Common myeloid progenitor, CD34-positive (primary cell): ENCODE measurements around the gene CLEC2D.
"Not testable (repeated sequence)": the region's sequence is repeated elsewhere in the genome, so short reads cannot be mapped to it uniquely, and the experiment has no call there.

Source experiments
- CTCF ChIA-PET: fragments of 350-600 bp; sonication (Branson Sonifier 250); formaldehyde crosslinking; loops from one replicate; lab custom pipeline; 2021; ENCODE audit warnings: antibody characterized with exemption; lab: Charles Lee
- POLR2A ChIA-PET: fragments of 350-600 bp; sonication (Branson Sonifier 250); formaldehyde crosslinking; loops from one replicate; lab custom pipeline; 2021; ENCODE audit warnings: antibody characterized with exemption; lab: Charles Lee
- DNase-seq, 3 donors: peaks; one replicate each; pipeline versions ENCODE4 v3.0.0 to v3.0.0-alpha.2; 2013
- H3K27ac ChIP-seq, 2 experiments: 1 replicate in 1 of 2; 2 replicates in 1 of 2; pipeline ENCODE4 v1.7.0; 2013; ENCODE audit warnings: inconsistent platforms in 2 of 2, low read length in 2 of 2, mild to moderate bottlenecking in 2 of 2, low read depth in 1 of 2, moderate library complexity in 1 of 2; ENCODE audit not compliant: severe bottlenecking in 2 of 2, insufficient read depth in 1 of 2, poor library complexity in 1 of 2
- H3K27me3 ChIP-seq, 5 experiments: replicated peaks in 2 of 5; 1 replicate in 3 of 5; 2 replicates in 2 of 5; pipeline versions ENCODE4 v1.6.1 to v1.7.0; 2013; ENCODE audit warnings: low read length in 4 of 5, mild to moderate bottlenecking in 2 of 5, moderate library complexity in 2 of 5, inconsistent platforms in 1 of 5; ENCODE audit not compliant: insufficient read depth in 5 of 5, control insufficient read depth in 4 of 5
- H3K36me3 ChIP-seq, 4 experiments: 1 replicate in 2 of 4; 2 replicates in 2 of 4; pipeline versions ENCODE4 v1.6.1 to v1.7.0; 2013; ENCODE audit warnings: low read length in 3 of 4, control low read depth in 1 of 4, mild to moderate bottlenecking in 1 of 4; ENCODE audit not compliant: control insufficient read depth in 4 of 4, insufficient read depth in 4 of 4
- H3K4me1 ChIP-seq, 4 experiments: 1 replicate in 3 of 4; 2 replicates in 1 of 4; pipeline versions ENCODE4 v1.6.1 to v1.7.1; 2013; ENCODE audit warnings: low read length in 3 of 4, mild to moderate bottlenecking in 3 of 4, control low read depth in 1 of 4, inconsistent platforms in 1 of 4, moderate library complexity in 1 of 4; ENCODE audit not compliant: control insufficient read depth in 4 of 4, insufficient read depth in 4 of 4; ENCODE audit errors: control extremely low read depth in 1 of 4
- H3K4me3 ChIP-seq, 7 experiments: 1 replicate in 4 of 7; 2 replicates in 3 of 7; pipeline versions ENCODE4 v1.5.1 to v1.7.0; 2013; ENCODE audit warnings: mild to moderate bottlenecking in 7 of 7, low read length in 6 of 7, moderate library complexity in 6 of 7, inconsistent platforms in 2 of 7, low read depth in 2 of 7, control low read depth in 1 of 7; ENCODE audit not compliant: insufficient read depth in 4 of 7, control insufficient read depth in 1 of 7; ENCODE audit errors: extremely low read depth in 1 of 7
- H3K9me3 ChIP-seq, 5 experiments: 1 replicate in 4 of 5; 2 replicates in 1 of 5; pipeline versions ENCODE4 v1.6.1 to v1.7.1; 2013; ENCODE audit warnings: low read length in 4 of 5, mild to moderate bottlenecking in 2 of 5, inconsistent platforms in 1 of 5, low read depth in 1 of 5, moderate library complexity in 1 of 5; ENCODE audit not compliant: control insufficient read depth in 4 of 5, insufficient read depth in 2 of 5; ENCODE audit errors: control extremely low read depth in 1 of 5
- WGBS: methylation state at CpG from one replicate; pipeline ENCODE4 v1.1.5; 2013; ENCODE audit not compliant: insufficient coverage; 5-methylcytosine and 5-hydroxymethylcytosine counted together

Gene CLEC2D

DNA sequence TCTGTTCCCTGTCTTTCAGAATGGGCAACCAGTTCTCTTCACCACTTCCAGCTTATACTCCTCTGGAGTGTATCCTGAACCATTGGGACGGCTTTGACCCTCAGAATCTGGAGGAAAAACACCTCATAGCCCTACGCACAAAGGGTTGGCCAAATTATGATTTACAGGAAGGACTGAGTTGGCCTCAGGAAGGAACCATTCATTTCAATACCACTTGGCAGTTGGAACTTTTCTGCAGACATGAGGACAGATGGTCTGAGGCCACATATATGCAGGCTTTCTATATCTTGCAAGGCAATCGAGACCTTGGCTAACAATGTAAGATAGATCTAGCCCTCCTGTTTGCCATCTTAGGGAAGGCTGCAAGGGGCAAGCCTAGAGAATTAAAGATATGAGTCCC lies 39.3 kb downstream of the CLEC2D start:
- no peaks in the 10 kb centered on the region for H3K36me3 ChIP-seq
- ChIA-PET POLR2A (no interaction called here), CTCF (interaction anchor here (0.6 to 6.7 kb wide), 14 partner anchors 9 to 299 kb away, joined by 3 to 44 read pairs (median 4); partner anchors contain the start of gene CLECL1)
- H3K27me3 ChIP-seq = no peaks in the 10 kb centered on the region
- no peak overlapping the region for H3K27ac ChIP-seq
- no peak for DNase-seq
- no peak overlapping the region for H3K4me3 ChIP-seq
- peaks cover 0 to 8% (median 3%) of the 10 kb centered on the region in 4 experiments for H3K4me1 ChIP-seq
- H3K9me3 ChIP-seq = peaks cover 0 to 4% (median 0%) of the 10 kb centered on the region in 5 experiments
- 83% methylated on average over 2 of the region's 3 CpGs for WGBS

DNA sequence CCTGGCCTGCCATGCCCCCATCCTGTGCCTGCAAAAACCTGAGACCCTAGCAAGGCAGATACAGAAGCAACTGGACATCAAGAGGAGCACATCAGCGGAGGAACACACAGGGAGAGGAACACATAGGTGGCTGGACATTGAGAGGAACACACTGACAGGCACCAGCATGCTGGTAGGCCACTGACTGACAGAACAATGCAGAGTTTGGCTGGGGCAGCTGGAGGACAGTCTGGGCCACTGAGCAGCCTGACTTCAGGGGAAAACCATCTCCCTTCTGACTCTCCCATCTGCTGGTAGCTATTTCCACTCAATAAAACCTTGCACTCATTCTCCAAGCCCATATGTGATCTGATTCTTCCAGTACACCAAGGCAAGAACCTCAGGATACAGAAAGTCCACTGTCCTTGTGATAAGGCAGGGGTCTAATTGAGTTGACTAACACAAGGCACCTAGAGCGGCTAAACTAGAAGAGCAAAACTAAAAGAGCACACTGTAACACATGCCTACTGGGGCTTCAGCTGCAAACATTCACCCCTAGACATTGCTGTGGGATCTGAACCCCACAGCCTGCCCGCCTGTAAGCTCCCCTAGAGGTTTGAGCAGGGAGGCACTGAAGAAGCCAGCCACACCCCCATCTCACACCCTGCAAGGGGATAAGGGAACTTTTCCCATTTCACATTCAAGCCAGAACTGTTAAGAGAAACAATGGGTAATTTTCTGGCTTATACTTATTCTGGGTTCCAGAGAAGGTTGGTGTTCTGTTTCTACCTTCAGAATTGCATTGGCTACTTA lies 41.3 kb downstream of the CLEC2D start:
- Histone ChIP-seq H3K27ac (no peak overlapping the region), H3K27me3 (no peaks in the 10 kb centered on the region), H3K4me3 (no peak overlapping the region), H3K36me3 (no peaks in the 10 kb centered on the region), H3K4me1 (peaks cover 0 to 8% (median 2%) of the 10 kb centered on the region in 4 experiments), H3K9me3 (peaks cover 0 to 4% (median 0%) of the 10 kb centered on the region in 5 experiments)
- ChIA-PET CTCF (interaction anchor here (1.3 to 6.7 kb wide), 5 partner anchors 10 to 77 kb away, joined by 3 to 44 read pairs (median 4); no protein-coding TSS in a partner anchor), POLR2A (no interaction called here)
- no peak for DNase-seq
- WGBS = 100% methylated on average over 2 of the region's 3 CpGs

DNA sequence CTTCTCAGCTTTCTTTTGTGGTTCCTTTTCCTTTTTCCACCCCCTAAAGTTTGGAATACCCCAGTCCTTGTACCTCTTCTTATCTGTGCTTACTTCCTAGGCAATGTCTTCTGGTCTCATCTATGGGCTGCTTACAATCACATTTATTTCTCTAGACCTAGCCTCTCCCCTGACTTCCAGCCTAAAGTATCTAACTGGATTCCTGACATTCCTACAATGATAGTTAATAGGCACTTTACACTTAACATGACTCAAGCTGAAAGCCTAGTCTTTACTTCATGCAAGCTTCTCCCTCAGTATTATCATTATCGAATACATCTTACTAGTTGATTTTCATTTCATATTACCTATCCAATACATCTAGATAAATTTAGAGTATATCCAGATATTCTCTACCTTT lies 42.2 kb downstream of the CLEC2D start:
- Histone ChIP-seq H3K36me3 (no peaks in the 10 kb centered on the region), H3K27me3 (no peaks in the 10 kb centered on the region), H3K27ac (no peak overlapping the region), H3K4me3 (no peak overlapping the region), H3K9me3 (peaks cover 0 to 4% (median 0%) of the 10 kb centered on the region in 5 experiments), H3K4me1 (peaks cover 0 to 8% (median 0%) of the 10 kb centered on the region in 4 experiments)
- 100% methylated on average over 1 of the region's 1 CpG for WGBS
- POLR2A ChIA-PET = no interaction called here
- no peak for DNase-seq
- CTCF ChIA-PET = interaction anchor here (1.3 to 6.7 kb wide), 5 partner anchors 9 to 78 kb away, joined by 3 to 44 read pairs (median 4); no protein-coding TSS in a partner anchor

DNA sequence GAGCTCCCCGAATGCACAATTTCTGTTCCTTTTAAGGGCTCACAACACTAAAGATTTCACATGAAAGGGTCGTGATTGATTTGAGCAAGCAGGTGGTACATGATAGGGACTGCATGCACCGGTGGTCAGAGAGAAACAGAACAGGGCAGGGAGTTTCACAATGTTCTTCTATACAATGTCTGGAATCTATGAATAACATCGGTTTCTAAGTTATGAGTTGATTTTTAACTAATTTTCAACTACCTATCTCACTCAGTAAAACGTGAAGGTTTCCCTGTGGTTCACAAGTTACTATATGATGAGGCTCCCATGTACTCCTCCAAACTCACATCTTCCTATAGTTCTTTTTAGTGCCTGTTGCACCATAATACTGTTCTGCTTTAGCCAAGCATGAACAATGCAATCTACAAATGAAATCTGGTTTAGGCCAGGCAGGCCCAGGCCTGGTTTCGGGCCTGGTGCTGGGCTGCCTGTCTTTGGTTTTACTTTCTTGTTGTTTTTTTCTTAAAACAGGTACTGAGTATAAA lies 43.6 kb downstream of the CLEC2D start:
- DNase-seq, H3K9me3 ChIP-seq, H3K4me3 ChIP-seq, H3K27ac ChIP-seq, CTCF ChIA-PET, POLR2A ChIA-PET, H3K27me3 ChIP-seq, H3K36me3 ChIP-seq, H3K4me1 ChIP-seq: not testable (repeated sequence)
- WGBS = 100% methylated on average over 2 of the region's 6 CpGs

DNA sequence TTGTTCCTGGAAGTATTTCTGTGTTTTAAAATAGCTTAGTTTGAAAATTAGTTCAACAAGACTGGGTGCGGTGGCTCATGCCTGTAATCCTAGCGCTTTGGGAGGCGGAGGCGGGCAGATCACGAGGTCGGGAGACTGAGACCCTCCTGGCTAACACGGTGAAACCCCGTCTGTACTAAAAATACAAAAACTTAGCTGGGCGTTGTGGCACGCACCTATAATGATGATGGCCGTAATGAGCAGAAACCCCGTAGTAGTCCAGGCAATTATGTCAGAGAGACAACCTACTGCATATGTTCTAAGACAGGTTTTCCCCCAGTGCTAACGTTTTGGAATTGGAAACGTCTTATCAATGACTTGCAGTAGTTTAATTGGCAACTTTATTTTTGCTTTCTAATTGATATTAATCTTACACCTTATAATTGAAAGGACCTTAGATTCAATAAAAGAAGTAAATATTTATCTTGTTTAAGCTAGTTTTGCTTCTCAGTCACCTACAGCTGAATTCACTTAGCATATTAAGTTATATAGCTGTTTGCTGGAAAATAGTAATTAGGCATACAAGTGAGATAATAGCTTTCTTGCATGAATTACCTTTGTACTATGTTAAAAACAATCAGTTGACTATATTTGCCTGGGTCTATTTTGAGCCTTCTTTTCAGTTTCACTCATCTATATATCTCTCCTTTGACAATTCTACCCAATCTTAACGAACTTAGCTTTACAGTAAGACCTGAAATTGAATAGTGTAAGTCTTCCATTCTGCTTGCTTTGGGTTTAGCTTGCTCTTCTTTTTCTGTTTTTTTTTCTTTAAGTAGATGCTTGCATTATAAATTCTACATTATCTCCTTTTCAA lies 47.8 kb downstream of the CLEC2D start:
- Histone ChIP-seq H3K36me3 (no peaks in the 10 kb centered on the region), H3K27me3 (no peaks in the 10 kb centered on the region), H3K27ac (no peak overlapping the region), H3K4me1 (peaks cover 5 to 17% (median 16%) of the 10 kb centered on the region in 4 experiments), H3K9me3 (no peaks in the 10 kb centered on the region), H3K4me3 (no peak overlapping the region)
- no peak for DNase-seq
- WGBS = 95% methylated on average over 12 of the region's 15 CpGs
- CTCF ChIA-PET = interaction anchor here (0.6 to 3.1 kb wide), 4 partner anchors 9 to 1008 kb away, joined by 3 to 12 read pairs (median 4); no protein-coding TSS in a partner anchor
- POLR2A ChIA-PET = no interaction called here

DNA sequence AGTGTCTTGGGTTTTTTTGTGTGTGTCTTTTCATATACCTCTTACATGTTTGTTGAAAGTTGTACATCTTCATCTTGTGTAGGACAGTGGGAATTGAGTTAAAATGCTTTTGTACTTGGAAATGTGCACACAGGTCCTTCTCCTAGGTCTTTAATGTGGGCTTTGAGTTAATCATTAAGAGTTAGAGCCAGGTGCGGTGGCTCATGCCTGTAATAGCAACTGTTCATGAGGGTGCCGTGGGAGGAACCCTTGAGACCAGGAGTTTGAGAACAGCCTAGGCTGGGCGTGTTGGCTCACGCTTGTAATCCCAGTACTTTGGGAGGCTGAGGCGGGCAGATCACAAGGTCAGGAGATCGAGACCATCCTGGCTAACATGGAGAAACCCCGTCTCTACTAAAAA lies 49.5 kb downstream of the CLEC2D start:
- Histone ChIP-seq H3K27me3 (no peaks in the 10 kb centered on the region), H3K27ac (no peak overlapping the region), H3K9me3 (no peaks in the 10 kb centered on the region), H3K4me1 (peaks cover 5 to 20% (median 18%) of the 10 kb centered on the region in 4 experiments), H3K4me3 (no peak overlapping the region), H3K36me3 (no peaks in the 10 kb centered on the region)
- ChIA-PET CTCF (interaction anchor here (3.1 kb wide), 1 partner anchor 11 kb away, joined by 12 read pairs; no protein-coding TSS in a partner anchor), POLR2A (no interaction called here)
- WGBS = 100% methylated on average over 4 of the region's 7 CpGs
- DNase-seq = no peak
